GM18867 (cell line): Measurements from ENCODE around the gene B4GALT3.

Experiments
- ATAC-seq: cut with Tn5 transposase; IDR thresholded peaks from one replicate; pipeline ENCODE4 v1.9.1; 2021; ENCODE audit warnings: mild to moderate bottlenecking, moderate library complexity; ENCODE audit not compliant: unreplicated experiment

The B4GALT3 gene

DNA sequence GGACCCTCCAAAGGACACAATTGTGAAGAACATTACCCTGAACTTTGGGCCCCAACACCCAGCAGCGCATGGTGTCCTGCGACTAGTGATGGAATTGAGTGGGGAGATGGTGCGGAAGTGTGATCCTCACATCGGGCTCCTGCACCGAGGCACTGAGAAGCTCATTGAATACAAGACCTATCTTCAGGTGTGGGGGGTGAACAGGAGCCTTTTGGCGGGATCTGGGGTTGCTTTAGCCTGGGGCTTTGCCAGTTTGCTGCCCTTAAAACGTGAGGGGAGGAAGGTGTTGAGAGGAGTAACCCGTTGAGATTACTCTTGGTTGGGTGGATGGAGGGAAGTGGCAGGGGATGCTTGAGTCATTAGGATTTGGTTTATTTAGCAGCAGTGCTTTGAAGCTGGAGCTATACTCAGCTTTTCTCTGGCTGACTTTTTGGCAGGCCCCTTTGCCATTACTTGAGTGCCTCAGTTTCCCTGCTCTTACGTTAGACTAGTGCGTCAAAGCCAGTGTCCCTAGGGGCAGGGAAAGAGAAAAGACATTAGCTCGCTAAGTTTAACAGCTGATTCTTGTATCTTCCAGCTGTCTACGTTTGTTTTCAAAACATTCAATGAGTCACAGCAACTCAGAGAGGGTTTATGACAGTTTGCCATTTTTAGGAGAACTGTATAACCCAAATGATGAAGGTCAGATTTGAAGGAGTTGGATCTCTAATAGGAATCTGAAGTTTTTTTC lies 29.3 kb upstream of the B4GALT3 start:
- ATAC-seq: no peak

DNA sequence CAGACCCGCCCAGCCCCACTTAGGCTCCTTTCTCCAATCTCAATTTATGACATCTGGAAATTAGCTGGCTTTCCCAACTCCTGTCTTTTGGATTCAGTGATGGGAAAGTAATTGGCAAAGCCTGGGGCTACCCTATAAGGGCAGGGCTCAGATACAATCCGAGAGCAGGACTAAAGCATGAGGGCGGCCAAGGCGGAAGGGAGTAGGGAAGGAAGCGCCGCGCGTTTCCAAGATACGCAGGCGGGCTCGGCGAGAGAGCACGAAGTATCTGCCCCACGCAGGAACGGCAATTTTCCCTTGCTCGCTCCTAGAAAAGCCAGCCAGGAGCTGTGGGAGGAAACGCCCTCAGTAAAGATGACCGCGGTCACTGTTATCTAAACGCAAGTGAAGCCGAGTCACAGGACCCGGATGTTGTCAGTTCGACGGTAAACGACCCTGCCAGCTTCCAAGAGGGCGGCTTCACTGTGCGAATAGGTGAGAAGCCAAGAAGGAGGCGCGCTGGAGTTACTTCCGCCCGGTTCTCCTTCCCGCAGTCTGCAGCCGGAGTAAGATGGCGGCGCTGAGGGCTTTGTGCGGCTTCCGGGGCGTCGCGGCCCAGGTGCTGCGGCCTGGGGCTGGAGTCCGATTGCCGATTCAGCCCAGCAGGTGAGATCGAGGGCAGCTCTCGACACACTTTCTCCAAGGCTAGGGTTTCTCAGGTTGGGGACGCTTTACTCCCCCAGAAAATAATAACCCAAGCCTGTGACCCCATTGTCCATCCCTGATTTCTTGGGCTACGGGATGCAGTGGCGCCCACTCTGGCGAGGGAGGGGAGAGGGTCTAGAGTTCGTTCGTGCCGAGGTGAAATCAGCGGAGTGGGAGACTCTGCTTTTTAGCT lies 24.8 kb upstream of the B4GALT3 start, which contains the start of gene NDUFS2:
Gene NDUFS2 (plus strand): TSS at position 532 of the 877 bp plus-strand sequence. CDS start 19 bp downstream, at position 551.
- peak; percentile 95 for ATAC-seq

DNA sequence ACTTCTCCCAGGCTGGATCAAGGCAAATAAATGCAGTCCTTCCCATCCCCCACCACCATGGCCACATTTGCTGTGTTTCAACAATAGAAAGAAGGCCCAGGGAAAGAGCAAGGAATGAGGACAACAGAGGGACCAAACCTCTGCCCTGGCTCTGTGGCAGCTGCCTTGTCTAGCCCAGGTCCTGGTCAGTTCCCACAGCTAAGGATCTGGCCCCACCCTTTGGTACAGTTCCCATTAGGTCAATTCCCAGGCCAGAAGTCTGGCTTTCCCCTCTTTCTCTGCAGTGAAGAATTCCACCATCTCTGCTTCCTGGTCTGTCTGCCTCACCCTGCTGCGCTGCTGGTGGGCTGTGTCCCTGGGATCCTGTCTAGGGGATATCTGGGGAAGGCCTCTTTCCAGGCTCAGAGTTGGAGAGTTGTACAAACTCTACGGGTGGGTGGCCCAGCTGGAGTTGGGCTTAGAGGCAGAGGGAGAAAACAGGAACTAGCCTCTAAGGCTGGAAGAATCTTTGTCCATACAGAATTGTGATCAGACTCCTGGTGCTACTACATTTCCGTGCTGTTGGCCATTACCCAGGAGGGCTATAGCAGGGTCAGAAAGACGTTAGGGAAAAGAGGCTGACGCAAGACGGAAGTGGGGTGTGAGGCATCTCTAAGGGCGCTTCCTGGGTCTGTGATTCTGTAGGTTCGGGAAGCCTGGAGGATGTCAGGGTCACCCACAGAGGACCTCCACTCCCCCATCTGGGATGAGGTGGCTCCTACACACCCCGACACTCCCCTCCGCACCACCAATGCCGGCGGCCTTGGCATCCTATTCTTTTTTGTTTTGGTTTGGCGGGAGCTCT lies 23.9 kb upstream of the B4GALT3 start:
- ATAC-seq: no peak

DNA sequence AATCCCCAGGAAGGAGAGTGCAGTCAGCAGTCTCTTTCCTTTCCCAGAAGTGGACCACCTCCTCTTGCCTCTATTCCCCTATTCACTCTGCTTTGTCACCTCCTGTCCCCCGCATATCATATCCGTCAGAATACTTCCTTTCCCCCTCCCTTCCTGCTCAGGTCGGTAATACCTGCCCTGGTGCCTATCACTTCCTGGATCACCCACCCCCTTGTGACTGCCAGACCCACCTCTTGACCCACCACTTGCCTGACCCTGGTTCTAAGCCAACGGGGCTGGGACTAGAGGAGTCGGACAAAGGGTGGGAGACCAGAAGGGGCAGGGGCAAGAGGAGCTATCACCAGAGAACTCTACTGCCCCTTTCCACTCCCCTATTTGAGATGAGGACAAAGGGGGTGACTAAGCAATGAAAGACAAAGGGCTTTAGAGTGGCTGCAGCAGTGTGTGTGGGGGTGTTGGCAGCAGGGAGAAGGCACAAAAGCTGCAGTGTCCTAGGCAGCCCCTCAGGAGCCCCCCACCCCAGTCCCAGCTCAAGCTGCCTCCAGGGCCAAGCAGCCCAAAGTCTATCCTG lies 23.2 kb upstream of the B4GALT3 start:
- no peak for ATAC-seq

DNA sequence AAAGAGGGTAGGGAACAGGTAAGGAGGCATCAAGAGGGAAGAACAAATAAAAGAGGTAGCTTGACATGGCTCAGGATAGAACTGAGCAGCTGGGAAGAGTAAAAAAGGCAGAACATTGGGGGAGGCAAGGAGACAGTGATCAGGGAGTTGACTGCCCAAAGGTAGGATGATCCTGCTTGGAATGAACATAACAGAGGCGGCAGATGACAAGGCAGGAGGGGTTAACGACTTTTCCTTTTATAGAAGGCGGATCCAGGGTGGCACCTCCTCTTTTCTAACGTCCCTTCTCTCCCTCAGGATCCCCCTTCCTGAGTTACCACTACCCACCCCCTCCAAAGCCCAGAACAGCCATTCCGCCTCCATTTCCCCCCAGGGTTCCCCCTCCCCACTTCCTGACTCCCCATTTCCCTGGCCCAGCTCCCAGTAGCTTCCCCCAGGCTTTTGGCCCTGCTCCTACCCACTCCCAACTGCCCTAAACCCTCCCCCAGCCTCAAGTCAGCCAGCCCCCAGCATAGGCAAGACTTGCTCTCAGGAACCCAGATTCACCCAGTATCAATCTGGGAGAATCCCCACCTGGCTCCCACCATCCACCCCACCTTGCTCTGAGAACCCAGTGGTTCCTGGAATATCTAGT lies 22.3 kb upstream of the B4GALT3 start:
- ATAC-seq: no peak

DNA sequence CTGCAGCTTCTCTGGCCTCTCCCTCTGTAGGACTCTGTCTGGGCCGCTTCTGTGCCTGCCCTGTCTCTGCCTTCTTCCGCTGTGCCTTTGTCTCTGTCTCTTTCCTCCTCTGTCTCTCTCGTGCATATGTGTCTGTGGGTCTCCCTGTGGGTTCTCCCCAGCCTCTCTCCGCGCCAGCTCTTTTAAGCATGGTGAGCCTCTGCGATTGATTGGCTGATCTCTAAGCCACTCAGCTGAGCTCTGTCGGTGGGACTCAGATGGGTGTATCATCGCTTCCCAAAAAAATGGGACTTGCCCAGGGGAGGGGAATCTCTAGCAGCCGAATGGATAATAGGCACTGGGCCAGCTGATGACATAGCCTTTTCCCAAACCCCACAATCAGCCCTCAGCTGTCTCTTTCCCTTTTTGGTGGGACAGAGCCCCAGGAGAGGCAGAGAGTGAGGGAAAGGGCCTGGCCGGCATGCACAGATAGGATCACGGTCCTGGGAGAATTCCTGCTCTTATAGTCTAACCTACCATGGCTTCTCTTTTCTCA lies 21.7 kb upstream of the B4GALT3 start, which contains the start of gene ADAMTS4:
Gene ADAMTS4 (minus strand): TSS at position 158 of the 535 bp plus-strand sequence. CDS start 427 bp downstream, outside the sequence.
- no peak for ATAC-seq

DNA sequence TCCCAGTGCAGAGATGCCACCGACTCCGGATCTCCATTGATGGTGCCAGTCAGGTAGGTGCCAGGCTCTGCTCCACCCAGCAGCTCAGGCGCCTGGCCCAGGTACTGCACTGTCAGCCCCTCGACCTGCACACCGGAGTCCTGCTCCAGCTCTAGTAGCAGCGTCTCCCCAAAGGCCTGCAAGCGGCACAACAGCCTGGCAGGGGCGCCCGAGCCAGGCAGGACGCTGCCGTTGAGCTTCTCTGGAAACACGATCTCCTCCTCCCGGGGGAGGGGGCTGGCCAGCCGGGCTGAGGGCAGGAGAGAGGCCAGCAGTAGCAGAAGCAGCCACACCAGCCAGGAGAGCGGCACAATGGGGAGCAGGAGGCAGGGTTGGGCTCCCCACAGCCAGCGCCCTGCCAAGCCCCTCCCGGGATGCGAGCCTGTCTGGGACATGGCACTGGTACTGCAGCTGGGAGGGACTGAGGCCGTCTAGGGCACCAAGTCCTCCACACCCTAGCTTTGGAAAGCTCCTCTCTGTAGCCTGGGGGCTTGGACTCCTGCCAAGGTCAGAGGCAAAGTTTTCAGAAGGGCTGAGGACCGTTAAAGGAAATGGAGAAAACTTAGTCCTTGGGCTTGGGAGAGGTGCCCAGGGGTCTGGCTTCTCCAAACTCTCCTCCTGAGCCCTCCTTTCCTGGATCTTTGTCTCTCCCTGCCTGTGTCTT lies 21.0 kb upstream of the B4GALT3 start:
- ATAC-seq: no peak

DNA sequence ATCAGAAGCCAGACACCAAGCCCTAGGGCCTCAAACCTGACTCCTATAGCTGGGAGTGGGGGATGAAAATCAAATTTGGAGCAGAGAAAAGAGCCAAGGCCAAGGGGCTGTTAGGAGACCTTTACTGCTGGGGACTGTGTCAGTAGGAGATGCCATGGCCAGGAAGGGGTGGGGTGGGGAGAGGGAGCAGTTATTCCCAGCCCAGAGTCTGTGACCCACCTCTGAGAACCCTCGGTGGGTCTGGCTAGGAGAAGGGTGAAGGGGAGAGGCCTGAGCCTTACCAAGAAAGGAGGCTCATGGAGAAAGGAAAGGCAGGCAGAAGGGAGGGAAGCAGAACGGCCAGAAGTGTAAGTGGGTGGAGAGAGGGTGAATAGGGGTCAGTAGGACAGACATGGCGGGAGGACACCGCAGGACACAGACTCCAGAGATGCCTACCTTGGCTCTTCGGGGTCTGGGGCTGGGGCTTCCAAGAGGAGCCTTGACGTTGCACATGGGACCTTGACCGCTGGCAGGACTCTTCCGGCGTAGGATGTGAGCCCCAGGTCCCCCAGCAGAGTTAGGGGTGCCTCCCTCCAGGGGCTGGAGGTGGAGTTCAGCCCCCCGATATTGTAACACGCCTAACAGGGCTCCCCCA lies 20.4 kb upstream of the B4GALT3 start:
- no peak for ATAC-seq

DNA sequence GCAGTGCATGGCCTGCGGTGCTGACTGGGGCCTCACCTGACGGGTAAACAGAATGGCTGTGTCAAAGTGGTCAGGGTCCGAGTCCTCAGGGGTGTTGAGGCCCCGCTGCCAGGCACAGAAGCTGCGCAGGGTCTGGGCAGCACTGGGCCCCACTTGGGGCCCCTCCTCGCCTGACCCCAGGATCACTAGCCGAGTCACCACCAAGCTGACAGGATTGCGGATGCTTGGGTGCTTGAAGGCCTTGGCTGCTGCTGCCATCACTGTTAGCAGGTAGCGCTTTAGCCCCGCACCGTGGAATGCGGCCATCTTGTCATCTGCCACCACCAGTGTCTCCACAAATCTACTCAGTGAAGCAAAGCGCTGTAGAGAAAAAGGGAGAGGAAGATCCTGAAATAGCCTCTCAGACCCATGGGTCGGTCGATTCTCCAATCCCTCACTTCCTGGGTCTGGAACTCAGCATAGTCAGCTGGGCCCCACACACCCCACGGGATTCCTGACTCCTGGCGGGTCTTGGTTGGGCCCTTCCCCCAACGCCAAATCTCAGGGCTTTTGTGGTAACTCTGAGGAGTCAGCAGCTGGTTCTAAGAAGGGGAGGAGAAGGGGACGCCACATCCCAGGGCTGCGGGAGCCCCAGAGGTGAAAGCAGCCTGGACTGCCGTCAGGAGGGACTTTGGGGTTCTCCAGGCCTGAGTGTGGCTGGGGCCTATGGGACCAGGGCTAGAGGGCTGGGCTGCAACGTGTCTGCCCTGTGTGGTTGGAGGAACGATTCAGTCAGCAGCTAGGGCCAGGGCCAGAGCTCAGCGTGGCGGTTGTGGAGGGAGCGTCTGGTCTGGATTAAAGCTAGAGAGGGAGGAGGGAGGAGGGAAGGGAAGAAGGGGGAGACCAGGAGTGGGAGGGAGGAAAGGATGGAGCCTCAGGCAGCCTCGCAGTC lies 19.5 kb upstream of the B4GALT3 start:
- no peak for ATAC-seq

DNA sequence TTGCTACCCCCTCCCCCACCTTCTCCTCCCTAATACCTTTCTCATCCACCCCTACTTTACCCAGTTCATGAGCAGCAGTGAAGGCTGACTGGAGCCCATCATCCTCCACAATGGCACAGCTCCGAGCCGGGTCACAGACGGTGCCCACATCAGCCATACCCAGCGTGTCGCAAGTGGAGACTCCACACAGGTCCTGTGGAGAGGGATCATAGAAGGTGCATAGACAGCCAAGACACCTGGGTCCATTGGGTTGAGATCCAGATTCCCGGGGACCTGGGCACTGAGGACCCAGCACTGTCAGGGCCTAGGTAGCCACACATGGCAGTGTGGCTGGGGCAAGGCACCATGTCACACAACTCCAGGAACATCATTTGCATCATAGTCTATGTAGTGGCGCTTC lies 18.8 kb upstream of the B4GALT3 start:
- ATAC-seq: no peak

DNA sequence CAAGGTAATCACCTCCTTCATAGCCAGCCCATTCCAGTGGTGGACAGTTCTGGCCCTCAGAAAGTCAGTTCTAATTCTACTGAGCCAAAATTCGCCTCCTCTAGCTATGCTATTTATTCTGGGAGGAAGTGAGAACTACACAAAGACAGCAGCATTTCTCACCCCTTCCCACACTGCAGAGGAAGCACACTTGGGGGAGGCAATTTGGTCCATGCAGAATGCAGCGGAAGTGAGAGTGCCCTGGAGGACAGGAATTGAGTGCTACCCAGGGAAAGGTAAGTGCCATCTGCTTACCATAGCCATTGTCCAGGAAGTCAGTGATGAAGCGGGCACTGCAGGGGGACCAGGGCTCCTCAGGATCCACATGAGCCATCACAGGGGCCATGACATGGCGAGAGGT lies 17.9 kb upstream of the B4GALT3 start:
- no peak for ATAC-seq

DNA sequence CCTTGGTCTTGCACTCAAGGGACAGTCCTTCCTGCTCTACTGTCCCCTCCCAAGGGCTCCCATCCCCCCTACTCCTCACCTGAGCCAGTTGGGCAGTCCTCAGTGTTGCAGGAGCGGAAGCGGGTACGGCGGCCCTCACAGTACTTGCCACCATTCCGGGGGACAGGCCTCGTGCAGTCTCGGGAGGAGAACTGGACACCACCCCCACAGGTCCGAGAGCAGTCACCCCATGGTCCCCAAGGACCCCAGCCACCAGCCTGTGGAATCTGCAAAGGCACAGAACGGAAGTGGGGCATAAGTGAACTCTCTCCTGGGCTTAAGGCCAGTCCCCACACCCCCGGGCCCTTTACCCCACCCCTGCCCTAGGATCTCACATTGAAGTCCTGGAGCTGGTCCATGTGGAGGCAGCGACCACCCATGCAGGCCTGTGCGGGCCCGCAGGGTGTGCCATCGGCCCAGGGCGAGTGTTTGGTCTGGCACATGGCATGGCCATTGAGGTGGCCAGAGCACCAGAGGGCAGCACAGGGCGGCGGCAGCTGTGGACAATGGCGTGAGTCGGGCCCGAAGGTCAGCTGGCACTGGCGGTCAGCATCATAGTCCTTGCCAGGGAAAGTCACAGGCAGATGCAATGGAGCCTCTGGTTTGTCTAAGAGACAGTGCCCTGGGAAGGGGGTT lies 16.4 kb upstream of the B4GALT3 start:
- no peak for ATAC-seq

DNA sequence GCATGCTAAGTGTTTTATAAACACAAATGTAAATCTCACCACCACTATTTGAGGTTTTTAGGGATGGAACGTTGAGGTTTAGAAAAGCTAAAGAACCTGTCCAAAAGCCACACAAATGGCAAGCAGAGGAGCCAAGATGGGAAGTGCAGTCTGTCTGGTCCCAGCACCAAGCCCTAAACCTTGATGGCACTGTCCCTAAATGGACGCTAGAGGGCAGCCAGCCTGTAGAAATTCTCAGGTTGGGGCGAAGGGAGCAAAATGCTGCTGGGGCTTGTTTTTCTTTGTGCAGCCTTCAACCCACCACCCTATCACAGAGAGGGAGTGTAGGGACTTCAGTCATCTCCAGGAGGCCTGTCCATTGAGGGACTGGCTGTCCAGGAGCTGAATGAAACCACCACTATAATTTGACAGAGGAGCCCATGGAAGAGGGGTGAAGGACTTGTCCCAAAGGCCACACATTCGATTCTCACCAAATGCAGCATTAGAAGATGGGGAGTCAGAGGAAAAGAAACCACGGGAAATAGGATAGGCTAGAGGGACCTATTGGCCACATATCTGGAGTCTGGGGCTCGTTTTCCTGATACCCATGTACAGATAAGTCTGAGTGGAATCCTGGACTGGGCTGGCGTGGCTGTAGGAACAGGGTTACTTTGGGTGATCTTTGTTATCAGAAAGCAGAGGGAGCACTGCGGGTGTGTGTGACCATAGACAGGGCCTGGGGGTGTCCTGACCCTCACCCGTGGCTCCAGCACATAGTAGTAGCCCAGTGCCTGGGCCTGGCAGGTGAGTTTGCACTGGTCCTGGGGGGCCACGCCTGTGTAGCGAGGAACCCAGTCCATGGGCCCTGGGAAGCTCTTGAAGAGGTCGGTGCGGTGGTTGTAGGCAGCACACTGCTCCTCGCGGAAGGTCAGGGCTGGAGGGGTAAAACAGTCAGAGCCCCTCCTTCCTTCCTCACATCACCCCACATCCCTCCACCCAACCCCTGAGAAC lies 15.5 kb upstream of the B4GALT3 start:
- ATAC-seq: peak; percentile 70

DNA sequence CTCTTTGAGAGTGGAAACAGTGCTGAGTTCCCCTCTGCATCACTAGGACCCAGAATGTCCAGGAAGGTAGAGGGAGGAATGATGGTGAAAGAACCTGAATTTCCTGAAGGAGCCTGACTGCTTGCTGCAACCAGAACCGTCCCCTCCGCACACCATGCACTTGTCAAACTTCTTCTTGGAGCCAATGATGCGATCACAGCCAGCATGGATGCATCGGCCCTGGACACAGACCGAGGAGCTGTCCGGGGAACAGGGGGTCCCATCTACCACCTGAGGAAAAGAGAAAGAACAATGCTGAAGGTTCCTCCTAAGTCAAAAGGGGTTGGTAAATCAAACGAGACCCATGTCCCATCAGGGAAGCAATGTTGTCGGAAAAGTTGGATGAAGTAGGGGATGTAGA lies 14.7 kb upstream of the B4GALT3 start:
- ATAC-seq: no peak

DNA sequence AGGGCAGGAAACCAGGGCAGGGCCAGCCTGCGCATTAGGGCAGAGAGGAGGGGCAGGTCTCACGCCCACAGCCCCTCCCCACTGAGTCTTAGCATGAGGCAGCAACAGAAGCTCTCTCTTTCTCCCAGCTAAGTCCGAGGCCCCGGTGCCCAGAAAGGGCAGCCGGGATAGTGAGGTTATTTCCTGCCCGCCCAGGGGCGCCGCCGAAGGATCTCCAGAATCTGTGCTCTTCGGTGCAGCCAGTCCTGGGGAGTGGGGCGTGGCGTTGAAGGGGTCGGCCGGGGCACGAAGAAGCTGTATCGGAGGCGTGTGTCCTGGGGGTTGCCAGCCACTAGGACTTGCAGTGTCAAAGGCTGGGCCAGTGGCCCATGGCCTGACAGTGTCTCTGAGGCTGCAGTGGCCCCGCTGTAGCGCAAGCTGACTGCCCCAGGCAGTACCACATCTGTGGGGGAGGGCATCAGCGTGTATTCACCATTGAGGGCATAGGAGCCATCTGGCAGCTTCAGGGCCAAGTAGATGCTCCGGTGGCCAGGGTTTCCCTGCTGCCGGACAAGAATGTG lies 13.7 kb upstream of the B4GALT3 start:
- no peak for ATAC-seq

DNA sequence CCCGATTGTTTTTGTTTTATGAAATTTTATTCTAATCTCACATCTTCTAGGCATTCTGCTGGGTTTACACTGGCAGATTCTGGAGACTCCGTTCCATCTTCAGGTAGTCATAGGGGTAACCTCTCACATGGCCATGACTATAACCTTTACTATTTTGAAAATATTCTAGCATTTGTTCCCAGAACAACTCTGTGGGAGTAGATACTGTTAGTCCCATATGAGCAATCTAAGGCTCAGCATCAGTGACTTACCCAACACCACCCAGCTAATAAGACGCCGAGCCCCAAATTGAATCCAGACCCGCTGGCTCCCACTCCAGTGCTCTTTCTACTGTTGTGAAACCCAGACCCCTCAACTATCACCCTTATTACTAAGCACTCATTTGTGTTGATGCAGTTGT lies 11.7 kb upstream of the B4GALT3 start:
- no peak for ATAC-seq
